K562 (cell line): Measurements from ENCODE around the gene RNF32. TPM values are rescaled to one million over a fixed set of nuclear protein-coding genes. Genes with fewer than 3 reads are reported as not detected.

ENCODE experiments used
- CAMTA2 ChIP-seq: fragments of 250-450 bp; sonication (Bioruptor Pico); conservative IDR thresholded peaks from 2 replicates; pipeline ENCODE4 v1.5.1; 2022
- CBX3 ChIP-seq, 2 experiments: IDR thresholded peaks; 1 replicate in 1 of 2; 2 replicates in 1 of 2; pipeline ENCODE4 v1.6.1; 2012; ENCODE audit warnings: inconsistent platforms in 2 of 2, low read length in 2 of 2, borderline replicate concordance in 1 of 2, control low read depth in 1 of 2
- CBX8 ChIP-seq: fragments of 200-600 bp; sonication (generic); IDR thresholded peaks from 2 replicates; pipeline ENCODE4 v1.6.1; 2012; ENCODE audit warnings: borderline replicate concordance, mixed run types, low read depth, mild to moderate bottlenecking, moderate library complexity, mixed read lengths, low read length, control low read depth, inconsistent platforms; ENCODE audit not compliant: poor library complexity, severe bottlenecking; ENCODE audit errors: extremely low read depth
- CHD1 ChIP-seq: fragments of 200-600 bp; sonication (generic); IDR thresholded peaks from one replicate; pipeline ENCODE4 v1.6.1; 2012; ENCODE audit warnings: mild to moderate bottlenecking, moderate library complexity, low read length, inconsistent platforms
- GATA2 ChIP-seq: sonication (generic); formaldehyde crosslinking; IDR thresholded peaks from 2 replicates; pipeline ENCODE4 v1.4.0; 2020; ENCODE audit warnings: mild to moderate bottlenecking, missing genetic modification reagents
- GTF2E2 ChIP-seq: fragments of 200-800 bp; sonication (Bioruptor generic); IDR thresholded peaks from 2 replicates; pipeline ENCODE4 v1.6.1; 2016; ENCODE audit warnings: missing genetic modification characterization, missing compliant biosample characterization
- NCOA1 ChIP-seq: fragments of 450-650 bp; IDR thresholded peaks from 2 replicates; pipeline ENCODE4 v1.6.1; 2016; ENCODE audit warnings: low read depth
- NRF1 ChIP-seq, 2 experiments: fragments of 450-650 bp; IDR thresholded peaks in 1 of 2; conservative IDR thresholded peaks in 1 of 2; 2 replicates each; pipeline ENCODE4 v1.6.1; 2014; ENCODE audit warnings: mild to moderate bottlenecking in 2 of 2
- POLR2A ChIP-seq: fragments of 450-650 bp; conservative IDR thresholded peaks from 2 replicates; pipeline ENCODE4 v1.6.1; 2016
- RBM15 ChIP-seq: fragments of 200-400 bp; formaldehyde crosslinking; IDR thresholded peaks from 2 replicates; pipeline ENCODE4 v1.6.1; 2018; ENCODE audit warnings: mild to moderate bottlenecking, low read length, moderate library complexity; ENCODE audit not compliant: insufficient read depth
- SMAD2 ChIP-seq: fragments of 150-350 bp; IDR thresholded peaks from 2 replicates; pipeline ENCODE4 v1.6.1; 2014; ENCODE audit warnings: low read depth, mild to moderate bottlenecking, low read length
- TOE1 ChIP-seq, 2 experiments: fragments of 450-650 bp in 1 of 2; sonication (generic) in 1 of 2; formaldehyde crosslinking in 1 of 2; IDR thresholded peaks; 2 replicates each; pipeline versions ENCODE4 v1.7.1 to v1.8.0; 2016 to 2022; ENCODE audit warnings: borderline replicate concordance in 2 of 2, mild to moderate bottlenecking in 2 of 2, antibody characterized with exemption in 1 of 2, inconsistent platforms in 1 of 2, low read depth in 1 of 2, missing genetic modification reagents in 1 of 2, moderate library complexity in 1 of 2
- ZBTB7A ChIP-seq: IDR thresholded peaks from 2 replicates; pipeline ENCODE4 v1.6.1; 2011; ENCODE audit warnings: low read depth, mild to moderate bottlenecking, low read length, moderate library complexity, borderline replicate concordance; ENCODE audit not compliant: control insufficient read depth
- ZEB2 ChIP-seq: fragments of 450-650 bp; IDR thresholded peaks from 2 replicates; pipeline ENCODE4 v1.6.1; 2016
- ZKSCAN1 ChIP-seq: fragments of 150-350 bp; IDR thresholded peaks from 2 replicates; pipeline ENCODE4 v1.6.1; 2016; ENCODE audit warnings: low read depth, low read length
- polyA plus RNA-seq, 8 experiments: library from polyadenylated mRNA; depleted of rRNA in 4 of 8; stranded (reverse) in 5 of 8; unstranded in 3 of 8; fragments of >200 nt; fragmentation: Nextera tagmentation in 2 of 8; fragmentation: Illumina TruSeq in 1 of 8; extraction: Ambion mirVana in 2 of 8; extraction: Trizol in 1 of 8; gene quantifications; 2 replicates each; pipeline versions ENCODE4 v1.2.1 to v1.2.3, GENCODE V29; 2011 to 2014; ENCODE audit warnings: inconsistent platforms in 1 of 8, missing spikeins in 1 of 8
- total RNA-seq, 7 experiments: library from RNA; depleted of rRNA in 6 of 7; stranded (reverse); fragments of >200 nt in 6 of 7; fragmentation: Illumina TruSeq in 2 of 7; extraction: Trizol in 2 of 7; gene quantifications; 2 replicates each; pipeline versions ENCODE4 v1.2.1 to v1.2.3, GENCODE V29; 2011 to 2021; ENCODE audit warnings: low replicate concordance in 1 of 7
- TF ChIP-seq, protein P1 (sequence below): fragments of 250-450 bp; sonication (Bioruptor Pico); IDR thresholded peaks from 2 replicates; pipeline ENCODE4 v1.4.0; 2020; ENCODE audit warnings: mild to moderate bottlenecking, moderate library complexity
- TF ChIP-seq, protein P2 (sequence below): fragments of 450-650 bp; formaldehyde crosslinking; IDR thresholded peaks from 2 replicates; pipeline ENCODE4 v1.4.0; 2020; ENCODE audit warnings: mild to moderate bottlenecking, moderate library complexity
- TF ChIP-seq, protein P3 (sequence below): fragments of 250-450 bp; sonication (Bioruptor Pico); IDR thresholded peaks from 2 replicates; pipeline ENCODE4 v1.5.0; 2022; ENCODE audit warnings: mild to moderate bottlenecking
- TF ChIP-seq, protein P4 (sequence below): fragments of 450-650 bp; formaldehyde crosslinking; IDR thresholded peaks from 2 replicates; pipeline ENCODE4 v1.4.0; 2020; ENCODE audit warnings: mild to moderate bottlenecking, moderate library complexity

Gene RNF32
- total and polyA plus RNA-seq, 9 of the 15 experiments (the other 6 are each of a cell fraction or from before 2014, with no cell fraction given): 2.6 to 7.0 (median 4.6) TPM

DNA sequence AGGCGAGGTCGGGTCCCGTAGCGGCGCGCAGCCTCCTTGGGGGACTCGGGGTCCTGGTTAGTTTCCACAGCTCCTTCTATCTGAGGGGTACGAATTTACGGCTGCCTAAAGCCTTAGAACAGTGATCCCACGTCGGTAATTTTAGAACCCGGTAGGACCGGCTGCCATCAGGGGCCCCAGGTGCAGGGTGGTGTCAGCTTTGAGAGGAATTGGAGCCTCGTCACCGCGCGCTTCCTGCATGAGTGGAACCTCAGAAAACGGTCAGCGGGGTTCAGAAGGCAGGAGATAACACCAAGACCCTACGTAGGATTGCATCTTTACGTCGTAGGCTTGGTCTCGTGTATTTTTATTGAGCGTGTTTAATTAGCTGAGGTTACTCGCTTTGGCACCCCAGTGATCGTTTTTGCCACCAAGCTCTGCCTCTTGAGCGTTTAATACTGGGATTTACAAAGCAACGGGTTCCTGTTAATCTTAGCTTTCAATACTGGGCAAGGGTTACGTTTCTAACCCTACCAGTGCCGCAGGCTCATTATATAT is 443 bp downstream of the RNF32 start (continued):
- TF ChIP-seq TOE1 (IDR thresholded peaks at IDR 0.05; ENCODE audit: borderline replicate concordance) (0 out of 2 replicates have a peak, but pooled peaks have one; percentile 23), TOE1 (CRISPR knock-in tag; IDR thresholded peaks at IDR 0.05; ENCODE audit: borderline replicate concordance, low read depth) (no peak), NRF1 (conservative IDR thresholded peaks at IDR 0.05 in 1 of 2, IDR thresholded peaks at IDR 0.05 in 1 of 2) (no peak), CAMTA2 (CRISPR knock-in tag) (no peak), GTF2E2 (no peak), CBX3 (IDR thresholded peaks at IDR 0.05; ENCODE audit: borderline replicate concordance in 1 of 2, low read length in 2 of 2) (no peak), SMAD2 (no peak), CBX8 (no peak), ZKSCAN1 (no peak), ZEB2 (no peak), CHD1 (peak; percentile 82), POLR2A (peak; percentile 3), NCOA1 (0 out of 2 replicates have a peak, but pooled peaks have one; percentile 32), ZBTB7A (0 out of 2 replicates have a peak, but pooled peaks have one; percentile 43), GATA2 (CRISPR knock-in tag) (no peak; the same call in 1 of the 2 replicates), RBM15 (no peak)
- TF ChIP-seq, protein P1, sequence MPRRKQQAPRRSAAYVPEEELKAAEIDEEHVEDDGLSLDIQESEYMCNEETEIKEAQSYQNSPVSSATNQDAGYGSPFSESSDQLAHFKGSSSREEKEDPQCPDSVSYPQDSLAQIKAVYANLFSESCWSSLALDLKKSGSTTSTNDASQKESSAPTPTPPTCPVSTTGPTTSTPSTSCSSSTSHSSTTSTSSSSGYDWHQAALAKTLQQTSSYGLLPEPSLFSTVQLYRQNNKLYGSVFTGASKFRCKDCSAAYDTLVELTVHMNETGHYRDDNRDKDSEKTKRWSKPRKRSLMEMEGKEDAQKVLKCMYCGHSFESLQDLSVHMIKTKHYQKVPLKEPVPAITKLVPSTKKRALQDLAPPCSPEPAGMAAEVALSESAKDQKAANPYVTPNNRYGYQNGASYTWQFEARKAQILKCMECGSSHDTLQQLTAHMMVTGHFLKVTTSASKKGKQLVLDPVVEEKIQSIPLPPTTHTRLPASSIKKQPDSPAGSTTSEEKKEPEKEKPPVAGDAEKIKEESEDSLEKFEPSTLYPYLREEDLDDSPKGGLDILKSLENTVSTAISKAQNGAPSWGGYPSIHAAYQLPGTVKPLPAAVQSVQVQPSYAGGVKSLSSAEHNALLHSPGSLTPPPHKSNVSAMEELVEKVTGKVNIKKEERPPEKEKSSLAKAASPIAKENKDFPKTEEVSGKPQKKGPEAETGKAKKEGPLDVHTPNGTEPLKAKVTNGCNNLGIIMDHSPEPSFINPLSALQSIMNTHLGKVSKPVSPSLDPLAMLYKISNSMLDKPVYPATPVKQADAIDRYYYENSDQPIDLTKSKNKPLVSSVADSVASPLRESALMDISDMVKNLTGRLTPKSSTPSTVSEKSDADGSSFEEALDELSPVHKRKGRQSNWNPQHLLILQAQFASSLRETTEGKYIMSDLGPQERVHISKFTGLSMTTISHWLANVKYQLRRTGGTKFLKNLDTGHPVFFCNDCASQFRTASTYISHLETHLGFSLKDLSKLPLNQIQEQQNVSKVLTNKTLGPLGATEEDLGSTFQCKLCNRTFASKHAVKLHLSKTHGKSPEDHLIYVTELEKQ (CRISPR knock-in tag): no peak
- TF ChIP-seq, protein P2, sequence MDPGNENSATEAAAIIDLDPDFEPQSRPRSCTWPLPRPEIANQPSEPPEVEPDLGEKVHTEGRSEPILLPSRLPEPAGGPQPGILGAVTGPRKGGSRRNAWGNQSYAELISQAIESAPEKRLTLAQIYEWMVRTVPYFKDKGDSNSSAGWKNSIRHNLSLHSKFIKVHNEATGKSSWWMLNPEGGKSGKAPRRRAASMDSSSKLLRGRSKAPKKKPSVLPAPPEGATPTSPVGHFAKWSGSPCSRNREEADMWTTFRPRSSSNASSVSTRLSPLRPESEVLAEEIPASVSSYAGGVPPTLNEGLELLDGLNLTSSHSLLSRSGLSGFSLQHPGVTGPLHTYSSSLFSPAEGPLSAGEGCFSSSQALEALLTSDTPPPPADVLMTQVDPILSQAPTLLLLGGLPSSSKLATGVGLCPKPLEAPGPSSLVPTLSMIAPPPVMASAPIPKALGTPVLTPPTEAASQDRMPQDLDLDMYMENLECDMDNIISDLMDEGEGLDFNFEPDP (CRISPR knock-in tag): no peak
- TF ChIP-seq, protein P3, sequence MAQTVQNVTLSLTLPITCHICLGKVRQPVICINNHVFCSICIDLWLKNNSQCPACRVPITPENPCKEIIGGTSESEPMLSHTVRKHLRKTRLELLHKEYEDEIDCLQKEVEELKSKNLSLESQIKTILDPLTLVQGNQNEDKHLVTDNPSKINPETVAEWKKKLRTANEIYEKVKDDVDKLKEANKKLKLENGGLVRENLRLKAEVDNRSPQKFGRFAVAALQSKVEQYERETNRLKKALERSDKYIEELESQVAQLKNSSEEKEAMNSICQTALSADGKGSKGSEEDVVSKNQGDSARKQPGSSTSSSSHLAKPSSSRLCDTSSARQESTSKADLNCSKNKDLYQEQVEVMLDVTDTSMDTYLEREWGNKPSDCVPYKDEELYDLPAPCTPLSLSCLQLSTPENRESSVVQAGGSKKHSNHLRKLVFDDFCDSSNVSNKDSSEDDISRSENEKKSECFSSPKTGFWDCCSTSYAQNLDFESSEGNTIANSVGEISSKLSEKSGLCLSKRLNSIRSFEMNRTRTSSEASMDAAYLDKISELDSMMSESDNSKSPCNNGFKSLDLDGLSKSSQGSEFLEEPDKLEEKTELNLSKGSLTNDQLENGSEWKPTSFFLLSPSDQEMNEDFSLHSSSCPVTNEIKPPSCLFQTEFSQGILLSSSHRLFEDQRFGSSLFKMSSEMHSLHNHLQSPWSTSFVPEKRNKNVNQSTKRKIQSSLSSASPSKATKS (CRISPR knock-in tag): no peak
- TF ChIP-seq, protein P4, sequence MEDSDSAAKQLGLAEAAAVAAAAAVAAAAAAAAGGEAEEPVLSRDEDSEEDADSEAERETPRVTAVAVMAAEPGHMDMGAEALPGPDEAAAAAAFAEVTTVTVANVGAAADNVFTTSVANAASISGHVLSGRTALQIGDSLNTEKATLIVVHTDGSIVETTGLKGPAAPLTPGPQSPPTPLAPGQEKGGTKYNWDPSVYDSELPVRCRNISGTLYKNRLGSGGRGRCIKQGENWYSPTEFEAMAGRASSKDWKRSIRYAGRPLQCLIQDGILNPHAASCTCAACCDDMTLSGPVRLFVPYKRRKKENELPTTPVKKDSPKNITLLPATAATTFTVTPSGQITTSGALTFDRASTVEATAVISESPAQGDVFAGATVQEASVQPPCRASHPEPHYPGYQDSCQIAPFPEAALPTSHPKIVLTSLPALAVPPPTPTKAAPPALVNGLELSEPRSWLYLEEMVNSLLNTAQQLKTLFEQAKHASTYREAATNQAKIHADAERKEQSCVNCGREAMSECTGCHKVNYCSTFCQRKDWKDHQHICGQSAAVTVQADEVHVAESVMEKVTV (CRISPR knock-in tag): no peak
